Sigmoid colon (tissue), 7 donors: Measurements from ENCODE around the gene KRTAP10-9. TPM values are rescaled to one million over a fixed set of nuclear protein-coding genes. Genes with fewer than 3 reads are reported as not detected.

Source experiments
- DNase-seq: peaks from one replicate; pipeline ENCODE4 v3.0.0-alpha.2; 2019
- H3K27ac ChIP-seq, 4 donors: fragments of 200-600 bp; sonication (generic); one replicate each; pipeline ENCODE4 v1.5.1; 2016 to 2019; ENCODE audit warnings: mild to moderate bottlenecking in 1 of 4
- H3K27me3 ChIP-seq, 3 donors: fragments of 200-600 bp; sonication (generic); one replicate each; pipeline ENCODE4 v1.5.1; 2019; ENCODE audit warnings: mild to moderate bottlenecking in 1 of 3
- H3K36me3 ChIP-seq, 4 donors: fragments of 200-600 bp; sonication (generic); one replicate each; pipeline ENCODE4 v1.5.1; 2016 to 2019
- H3K4me1 ChIP-seq, 4 donors: fragments of 200-600 bp; sonication (generic); one replicate each; pipeline ENCODE4 v1.5.1; 2017 to 2019
- H3K4me3 ChIP-seq, 4 donors: fragments of 200-600 bp; sonication (generic); one replicate each; pipeline ENCODE4 v1.5.1; 2017 to 2019; ENCODE audit warnings: mild to moderate bottlenecking in 2 of 4, moderate library complexity in 1 of 4
- H3K9me3 ChIP-seq, 4 donors: fragments of 200-600 bp in 3 of 4; sonication (generic) in 3 of 4; one replicate each; pipeline versions ENCODE4 v1.5.1 to v1.6.1; 2013 to 2019
- EP300 ChIP-seq, 4 donors: sonication (generic); formaldehyde crosslinking; IDR thresholded peaks; one replicate each; pipeline ENCODE4 v1.6.1; 2017; ENCODE audit warnings: antibody characterized with exemption in 4 of 4
- POLR2A ChIP-seq, 2 donors: fragments of 450-650 bp; IDR thresholded peaks; one replicate each; pipeline ENCODE4 v1.6.1; 2016; ENCODE audit warnings: antibody characterized with exemption in 2 of 2, mild to moderate bottlenecking in 2 of 2, moderate library complexity in 2 of 2
- POLR2AphosphoS5 ChIP-seq, 4 donors: sonication (generic); formaldehyde crosslinking; IDR thresholded peaks; one replicate each; pipeline ENCODE4 v1.6.1; 2017; ENCODE audit warnings: antibody characterized with exemption in 4 of 4
- WGBS, 2 donors: extraction: QIAGEN DNeasy Blood & Tissue Kit; methylation state at CpG; one replicate each; pipeline ENCODE4 v1.1.7; 2013; 5-methylcytosine and 5-hydroxymethylcytosine counted together
- intact Hi-C: fragments of 100-400 bp; cut with DNase I; formaldehyde crosslinking; loops from one replicate; pipeline ENCODE4 v1.15.1; 2023
- polyA plus RNA-seq, 3 donors: library from polyadenylated mRNA; stranded (reverse); fragments of 200-250 nt; gene quantifications; one replicate each; pipeline ENCODE4 v1.2.3, GENCODE V29; 2013
- total RNA-seq, 4 donors: library from RNA; depleted of rRNA; stranded (reverse); fragments of >200 nt; gene quantifications; one replicate each; pipeline ENCODE4 v1.1.0, GENCODE V29; 2016
- TF ChIP-seq, protein P1 (sequence below), 4 experiments: fragments of 450-650 bp in 3 of 4; fragments of 200-600 bp in 1 of 4; IDR thresholded peaks; one replicate each; pipeline ENCODE4 v1.5.1; 2016 to 2019; ENCODE audit warnings: antibody characterized with exemption in 4 of 4, mild to moderate bottlenecking in 3 of 4, moderate library complexity in 2 of 4
- donor health status: healthy with polysubstance abuse.
- donor health status: Bipolar disorder and iron deficiency.
- donor health status: healthy.

Gene KRTAP10-9
- total and polyA plus RNA-seq, 7 donors: not detected

DNA sequence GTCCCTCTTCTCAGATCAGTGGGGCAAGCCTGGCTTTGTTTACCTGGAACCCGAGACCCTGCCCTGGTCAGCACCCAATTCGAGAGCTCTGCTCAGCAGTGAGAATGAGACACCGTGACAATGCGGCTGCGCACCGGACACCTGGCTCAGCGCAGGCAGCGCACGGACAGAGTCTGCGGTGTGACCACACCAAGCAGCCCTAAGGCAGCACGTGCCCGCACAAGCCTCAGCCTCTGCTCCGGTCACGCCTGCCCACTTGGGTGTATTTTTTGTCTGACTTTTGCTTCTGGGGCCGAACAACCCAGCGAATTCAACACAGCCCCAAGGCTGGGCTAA is 10.3 kb upstream of the KRTAP10-9 start:
- Histone ChIP-seq H3K27me3 (peaks cover 0 to 23% (median 9%) of the 10 kb centered on the region in 3 donors), H3K4me1 (no peaks in the 10 kb centered on the region), H3K27ac (no peak overlapping the region), H3K4me3 (no peak overlapping the region), H3K9me3 (peaks cover 0 to 7% (median 3%) of the 10 kb centered on the region in 4 donors), H3K36me3 (no peaks in the 10 kb centered on the region)
- TF ChIP-seq, protein P1, sequence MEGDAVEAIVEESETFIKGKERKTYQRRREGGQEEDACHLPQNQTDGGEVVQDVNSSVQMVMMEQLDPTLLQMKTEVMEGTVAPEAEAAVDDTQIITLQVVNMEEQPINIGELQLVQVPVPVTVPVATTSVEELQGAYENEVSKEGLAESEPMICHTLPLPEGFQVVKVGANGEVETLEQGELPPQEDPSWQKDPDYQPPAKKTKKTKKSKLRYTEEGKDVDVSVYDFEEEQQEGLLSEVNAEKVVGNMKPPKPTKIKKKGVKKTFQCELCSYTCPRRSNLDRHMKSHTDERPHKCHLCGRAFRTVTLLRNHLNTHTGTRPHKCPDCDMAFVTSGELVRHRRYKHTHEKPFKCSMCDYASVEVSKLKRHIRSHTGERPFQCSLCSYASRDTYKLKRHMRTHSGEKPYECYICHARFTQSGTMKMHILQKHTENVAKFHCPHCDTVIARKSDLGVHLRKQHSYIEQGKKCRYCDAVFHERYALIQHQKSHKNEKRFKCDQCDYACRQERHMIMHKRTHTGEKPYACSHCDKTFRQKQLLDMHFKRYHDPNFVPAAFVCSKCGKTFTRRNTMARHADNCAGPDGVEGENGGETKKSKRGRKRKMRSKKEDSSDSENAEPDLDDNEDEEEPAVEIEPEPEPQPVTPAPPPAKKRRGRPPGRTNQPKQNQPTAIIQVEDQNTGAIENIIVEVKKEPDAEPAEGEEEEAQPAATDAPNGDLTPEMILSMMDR (IDR thresholded peaks at IDR 0.05): no peak
- no peak for TF ChIP-seq POLR2A (IDR thresholded peaks at IDR 0.05)
- TF ChIP-seq POLR2AphosphoS5 (IDR thresholded peaks at IDR 0.05): no peak
- TF ChIP-seq EP300 (IDR thresholded peaks at IDR 0.05): no peak
- 82 to 83% methylated on average over 16 of the region's 16 CpGs for WGBS, 2 donors
- intact Hi-C loops: no loop called here
- DNase-seq: no peak

DNA sequence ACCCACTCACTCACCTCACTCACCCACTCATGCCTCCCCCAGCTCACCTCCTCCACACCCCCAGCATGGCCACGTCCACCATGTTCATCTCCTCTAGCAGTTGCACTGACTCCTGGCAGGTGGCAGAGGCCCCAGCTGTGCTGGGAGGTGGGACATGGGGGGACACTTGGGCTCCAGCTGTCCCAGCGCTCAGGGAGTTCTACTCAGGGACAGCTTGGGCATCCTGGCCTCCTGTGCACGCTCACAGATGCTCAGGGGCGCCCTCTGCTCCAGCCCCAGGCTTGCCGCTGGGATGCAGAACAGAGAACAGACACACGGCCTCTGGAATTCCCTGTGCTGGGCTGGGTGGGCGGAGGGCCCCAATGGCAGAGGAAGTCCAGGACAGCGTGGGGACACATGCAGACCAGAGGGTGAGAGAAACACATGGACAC is 9.8 kb upstream of the KRTAP10-9 start:
- DNase-seq: peak; percentile 55
- Histone ChIP-seq H3K9me3 (peaks cover 0 to 5% (median 1%) of the 10 kb centered on the region in 4 donors), H3K4me3 (no peak overlapping the region), H3K27me3 (peaks cover 0 to 22% (median 9%) of the 10 kb centered on the region in 3 donors), H3K36me3 (no peaks in the 10 kb centered on the region), H3K27ac (no peak overlapping the region), H3K4me1 (no peaks in the 10 kb centered on the region)
- WGBS, 2 donors: 63 to 71% methylated on average over 8 of the region's 8 CpGs
- no peak for TF ChIP-seq EP300 (IDR thresholded peaks at IDR 0.05)
- TF ChIP-seq POLR2A (IDR thresholded peaks at IDR 0.05): no peak
- TF ChIP-seq, protein P1 (IDR thresholded peaks at IDR 0.05): no peak
- TF ChIP-seq POLR2AphosphoS5 (IDR thresholded peaks at IDR 0.05): no peak
- intact Hi-C loops: no loop called here

DNA sequence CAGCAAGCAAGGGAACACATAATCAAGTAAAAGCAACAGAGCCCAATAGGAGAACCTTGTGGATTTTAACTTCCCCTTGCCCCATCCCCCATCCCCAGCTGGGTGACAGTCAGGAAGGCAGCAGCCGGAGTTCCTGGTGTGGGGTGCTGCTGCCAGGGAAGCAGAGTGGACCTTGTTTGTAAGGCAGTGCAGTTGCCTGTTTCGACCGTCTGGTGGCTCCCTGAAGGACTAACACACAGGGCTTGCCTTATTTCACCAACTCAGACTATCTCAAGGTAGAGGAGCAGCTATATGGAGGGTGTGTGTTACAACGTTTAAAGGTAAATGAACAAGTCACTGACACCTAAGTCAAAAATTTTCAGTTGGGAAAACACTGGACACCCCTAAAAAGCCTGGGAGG is 8.4 kb upstream of the KRTAP10-9 start:
- 29 to 48% methylated on average over 4 of the region's 4 CpGs for WGBS, 2 donors

DNA sequence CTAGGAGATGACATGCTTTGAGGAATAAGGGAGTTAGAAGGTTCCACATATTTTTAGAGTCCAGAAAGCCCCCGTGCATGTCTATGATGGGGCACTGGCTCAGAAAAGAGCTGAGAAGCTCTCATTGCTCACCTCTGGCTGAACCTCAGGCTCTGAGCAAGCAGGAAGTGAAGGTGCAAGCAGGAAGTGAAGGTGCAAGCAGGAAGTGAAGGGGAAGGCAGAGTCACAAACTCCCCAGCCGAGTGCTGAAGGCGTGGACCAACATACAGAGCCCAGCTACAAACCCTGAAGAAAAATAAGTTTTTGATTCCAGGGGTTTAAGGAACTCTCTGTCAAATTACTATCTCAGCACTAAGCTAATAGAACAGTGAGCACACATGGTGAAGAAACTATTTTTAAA is 8.0 kb upstream of the KRTAP10-9 start:
- DNase-seq: no peak
- H3K9me3 ChIP-seq: peaks cover 0 to 8% (median 3%) of the 10 kb centered on the region in 4 donors
- no peak overlapping the region for H3K4me3 ChIP-seq
- TF ChIP-seq, protein P1 (IDR thresholded peaks at IDR 0.05): no peak
- no peak for TF ChIP-seq POLR2A (IDR thresholded peaks at IDR 0.05)
- TF ChIP-seq POLR2AphosphoS5 (IDR thresholded peaks at IDR 0.05): no peak
- H3K27me3 ChIP-seq: peaks cover 0 to 5% (median under 1%) of the 10 kb centered on the region in 3 donors
- H3K36me3 ChIP-seq: no peaks in the 10 kb centered on the region
- WGBS, 2 donors: 48 to 57% methylated on average over 3 of the region's 3 CpGs
- intact Hi-C loops: no loop called here
- no peaks in the 10 kb centered on the region for H3K4me1 ChIP-seq
- no peak overlapping the region for H3K27ac ChIP-seq

More for the DNA sequence above, 8.4 kb upstream of the KRTAP10-9 start:
- Histone ChIP-seq H3K27ac (no peak overlapping the region), H3K36me3 (no peaks in the 10 kb centered on the region), H3K4me3 (no peak overlapping the region), H3K27me3 (peaks cover 0 to 9% (median 5%) of the 10 kb centered on the region in 3 donors), H3K4me1 (no peaks in the 10 kb centered on the region), H3K9me3 (peaks cover 0 to 8% (median 1%) of the 10 kb centered on the region in 4 donors)
- no peak for TF ChIP-seq EP300 (IDR thresholded peaks at IDR 0.05)
- TF ChIP-seq, protein P1 (IDR thresholded peaks at IDR 0.05): no peak
- TF ChIP-seq POLR2AphosphoS5 (IDR thresholded peaks at IDR 0.05): no peak
- no peak for TF ChIP-seq POLR2A (IDR thresholded peaks at IDR 0.05)
- intact Hi-C loops: no loop called here
- peak; percentile 66 for DNase-seq

DNA sequence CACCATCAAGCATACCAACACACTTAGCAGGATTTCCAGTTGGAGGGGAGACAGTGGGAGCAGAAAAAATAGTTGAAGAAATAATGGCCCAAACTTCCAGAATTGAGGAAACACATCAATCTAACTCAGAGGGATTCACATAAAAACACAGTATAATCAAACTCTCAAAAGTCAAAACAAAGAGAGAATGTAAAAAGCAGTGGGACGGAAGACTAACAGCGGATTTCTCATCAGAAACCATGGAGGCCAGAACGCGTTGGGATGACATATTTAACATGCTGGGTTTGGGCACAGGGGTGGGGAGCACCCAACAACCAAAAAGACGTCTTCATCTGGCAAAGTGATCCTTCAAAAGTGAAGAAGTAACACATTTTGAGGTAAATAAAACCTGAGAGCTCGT is 7.0 kb upstream of the KRTAP10-9 start:
- TF ChIP-seq, protein P1 (IDR thresholded peaks at IDR 0.05): no peak
- no peaks in the 10 kb centered on the region for H3K36me3 ChIP-seq
- peaks cover 0 to 13% (median 4%) of the 10 kb centered on the region in 4 donors for H3K9me3 ChIP-seq
- intact Hi-C loops: no loop called here
- no peak overlapping the region for H3K4me3 ChIP-seq
- no peak overlapping the region for H3K27ac ChIP-seq
- peaks cover 0 to 5% (median 0%) of the 10 kb centered on the region in 3 donors for H3K27me3 ChIP-seq
- WGBS, 2 donors: 89 to 92% methylated on average over 6 of the region's 6 CpGs
- no peaks in the 10 kb centered on the region for H3K4me1 ChIP-seq
- DNase-seq: no peak
